ENCODE results near the gene MAP1LC3B2.
A peak's percentile ranks its signal among the peaks of the same experiment; 100 is the strongest.

The MAP1LC3B2 gene

GRCh38 chr12:116529048-116529447, 30.1 kb upstream of the MAP1LC3B2 start:
- Mint-ChIP-seq H3K4me3 (no peak overlapping the region), H3K9me3 (no peaks in the 10 kb centered on the region), H3K27ac (ENCODE audit: low read depth) (no peak overlapping the region), H3K27me3 (peaks cover 57% of the 10 kb centered on the region), H3K4me1 (peaks cover 23% of the 10 kb centered on the region), H3K36me3 (ENCODE audit: insufficient read depth) (peaks cover 1% of the 10 kb centered on the region)
- no peak for ATAC-seq (replicated peaks; ENCODE audit: extremely low read depth, poor library complexity, severe bottlenecking)
- no peak for DNase-seq (ENCODE audit: low spot score in 2 of 2)

GRCh38 chr12:116529686-116530085, 29.5 kb upstream of the MAP1LC3B2 start:
- H3K9me3 Mint-ChIP-seq: no peaks in the 10 kb centered on the region
- ATAC-seq (replicated peaks; ENCODE audit: extremely low read depth, poor library complexity, severe bottlenecking) (no peak), DNase-seq (ENCODE audit: low spot score in 2 of 2) (no peak)
- peaks cover 51% of the 10 kb centered on the region for H3K27me3 Mint-ChIP-seq
- peaks cover 1% of the 10 kb centered on the region for H3K36me3 Mint-ChIP-seq (ENCODE audit: insufficient read depth)
- H3K27ac Mint-ChIP-seq (ENCODE audit: low read depth): no peak overlapping the region
- peaks cover 30% of the 10 kb centered on the region for H3K4me1 Mint-ChIP-seq
- no peak overlapping the region for H3K4me3 Mint-ChIP-seq

- peaks cover 1% of the 10 kb centered on the region for H3K36me3 Mint-ChIP-seq (ENCODE audit: insufficient read depth)
- DNase-seq (ENCODE audit: low spot score in 2 of 2): no peak
- H3K4me1 Mint-ChIP-seq: peaks cover 36% of the 10 kb centered on the region
- H3K27ac Mint-ChIP-seq (ENCODE audit: low read depth): no peak overlapping the region
- peaks cover 24% of the 10 kb centered on the region for H3K27me3 Mint-ChIP-seq
- no peaks in the 10 kb centered on the region for H3K9me3 Mint-ChIP-seq
- peak overlapping the region; percentile 80 for H3K4me3 Mint-ChIP-seq
- ATAC-seq (replicated peaks; ENCODE audit: extremely low read depth, poor library complexity, severe bottlenecking): no peak
Measured at GRCh38 chr12:116532428-116532827, 26.8 kb upstream of the MAP1LC3B2 start.

DNA sequence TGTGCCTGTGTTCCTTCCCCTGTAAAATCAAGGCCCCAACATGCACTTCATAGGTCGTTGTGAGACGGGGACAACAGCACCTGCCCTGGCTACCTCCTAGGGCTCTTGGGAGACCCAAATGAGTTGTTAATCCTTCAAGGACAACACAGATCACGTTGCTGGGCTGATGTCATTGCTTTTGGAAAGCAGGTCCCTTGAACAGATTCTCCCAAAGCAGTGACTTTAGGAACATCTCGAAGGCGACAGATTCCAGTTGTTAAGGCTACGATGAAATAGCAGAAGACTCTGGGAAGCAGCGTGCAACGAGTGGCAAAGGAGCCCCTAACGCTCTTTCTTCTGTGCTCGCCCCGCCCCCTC, 26.2 kb upstream of the MAP1LC3B2 start:
- ATAC-seq (replicated peaks; ENCODE audit: extremely low read depth, poor library complexity, severe bottlenecking): no peak
- no peak for DNase-seq (ENCODE audit: low spot score in 2 of 2)
- Mint-ChIP-seq H3K4me1 (peaks cover 36% of the 10 kb centered on the region), H3K27ac (ENCODE audit: low read depth) (peak overlapping the region; percentile 78), H3K9me3 (no peaks in the 10 kb centered on the region), H3K4me3 (peak overlapping the region; percentile 80), H3K27me3 (peaks cover 19% of the 10 kb centered on the region), H3K36me3 (ENCODE audit: insufficient read depth) (peaks cover 1% of the 10 kb centered on the region)

DNA sequence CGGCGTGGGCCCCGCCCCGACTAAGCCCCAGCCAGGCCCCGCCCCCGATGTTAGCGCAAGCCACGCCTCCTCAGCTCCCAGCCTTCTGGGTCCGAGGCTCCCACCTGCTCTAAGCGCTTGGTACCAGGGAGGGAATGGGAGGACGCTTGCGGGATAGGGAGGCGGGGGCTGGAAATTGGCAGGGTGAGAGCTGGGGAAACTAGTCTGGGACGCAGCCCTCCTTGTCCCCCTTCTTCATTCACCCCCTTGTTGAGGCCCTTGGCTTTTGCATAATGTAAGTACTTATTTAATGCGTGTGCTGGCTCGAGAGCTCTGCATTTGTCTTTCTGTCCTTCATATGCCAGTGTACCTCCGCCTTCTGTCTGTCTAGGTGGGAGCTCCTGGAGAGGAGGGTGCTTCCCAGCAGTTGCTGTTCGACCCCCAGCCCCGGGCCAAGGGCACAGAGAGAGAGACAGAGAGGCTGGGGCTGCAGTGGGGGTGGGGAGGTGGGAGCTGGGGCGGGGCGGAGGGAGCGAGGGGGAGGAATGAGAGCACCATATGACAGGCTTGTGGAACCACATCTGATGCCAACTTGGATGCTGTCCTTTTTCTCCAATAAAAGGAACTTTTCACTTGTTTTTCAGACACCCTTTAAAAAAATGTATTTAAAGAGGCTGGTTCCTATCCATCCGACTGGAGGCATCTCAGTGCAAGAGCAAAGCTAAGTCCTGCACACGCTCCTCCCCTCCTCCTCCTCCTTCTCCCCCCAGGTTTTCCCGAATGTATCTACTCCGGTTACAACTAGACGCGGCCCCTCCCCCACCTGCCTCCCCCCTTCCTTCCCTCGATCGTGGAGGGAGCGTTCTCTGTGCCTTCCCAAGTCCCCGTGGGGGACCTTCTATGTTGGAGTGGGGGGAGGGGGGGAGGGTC, 25.6 kb upstream of the MAP1LC3B2 start:
- Mint-ChIP-seq H3K4me3 (peak overlapping the region; percentile 80), H3K4me1 (peaks cover 36% of the 10 kb centered on the region), H3K36me3 (ENCODE audit: insufficient read depth) (peaks cover 1% of the 10 kb centered on the region), H3K9me3 (no peaks in the 10 kb centered on the region), H3K27me3 (peaks cover 12% of the 10 kb centered on the region), H3K27ac (ENCODE audit: low read depth) (peak overlapping the region; percentile 78)
- DNase-seq (ENCODE audit: low spot score in 2 of 2): peak; percentile 34 to 42
- ATAC-seq (replicated peaks; ENCODE audit: extremely low read depth, poor library complexity, severe bottlenecking): peak; percentile 74

DNA sequence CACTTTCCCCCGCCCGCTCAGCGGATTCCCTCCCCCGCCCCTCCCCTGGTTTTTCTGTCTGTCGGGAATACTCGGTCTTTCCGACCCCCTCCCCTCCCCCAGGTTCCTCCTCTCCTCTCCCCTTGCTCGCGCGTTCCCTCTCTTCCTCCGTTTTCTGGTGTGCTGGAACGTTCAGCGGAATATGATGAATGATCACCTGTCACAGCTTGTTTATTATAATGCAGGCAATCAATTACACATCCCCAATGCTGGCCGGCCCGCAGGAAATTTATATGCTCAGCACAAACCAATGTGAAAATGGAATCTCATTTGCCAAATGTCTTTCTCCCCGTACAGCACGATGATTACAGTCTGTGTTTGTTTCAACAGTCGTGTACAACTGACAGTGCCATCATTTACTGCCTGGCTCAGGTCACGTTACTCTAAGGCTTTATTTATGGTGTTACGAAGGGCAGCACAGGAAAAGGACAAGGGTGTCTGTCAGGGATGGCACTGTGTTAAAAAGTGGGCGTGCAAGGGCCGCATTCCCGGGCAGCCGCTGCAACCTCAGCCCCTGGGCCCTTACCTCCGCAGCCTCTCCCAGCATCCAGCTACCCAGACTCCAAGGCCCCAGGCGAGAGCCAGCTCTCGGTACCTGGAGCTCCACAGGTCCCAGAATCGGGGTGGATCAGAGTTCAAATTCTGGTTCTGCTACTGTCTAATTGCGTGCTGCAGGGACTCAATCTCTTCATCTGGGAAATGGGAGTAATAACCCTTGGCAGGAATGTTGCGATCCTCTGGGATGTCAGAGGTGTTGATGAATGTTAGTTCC, 24.7 kb upstream of the MAP1LC3B2 start:
- Mint-ChIP-seq H3K9me3 (no peaks in the 10 kb centered on the region), H3K4me3 (peak overlapping the region; percentile 80), H3K27ac (ENCODE audit: low read depth) (no peak overlapping the region), H3K4me1 (peaks cover 36% of the 10 kb centered on the region), H3K36me3 (ENCODE audit: insufficient read depth) (peaks cover 1% of the 10 kb centered on the region), H3K27me3 (peaks cover 7% of the 10 kb centered on the region)
- DNase-seq (ENCODE audit: low spot score in 2 of 2) (no peak), ATAC-seq (replicated peaks; ENCODE audit: extremely low read depth, poor library complexity, severe bottlenecking) (no peak)

DNA sequence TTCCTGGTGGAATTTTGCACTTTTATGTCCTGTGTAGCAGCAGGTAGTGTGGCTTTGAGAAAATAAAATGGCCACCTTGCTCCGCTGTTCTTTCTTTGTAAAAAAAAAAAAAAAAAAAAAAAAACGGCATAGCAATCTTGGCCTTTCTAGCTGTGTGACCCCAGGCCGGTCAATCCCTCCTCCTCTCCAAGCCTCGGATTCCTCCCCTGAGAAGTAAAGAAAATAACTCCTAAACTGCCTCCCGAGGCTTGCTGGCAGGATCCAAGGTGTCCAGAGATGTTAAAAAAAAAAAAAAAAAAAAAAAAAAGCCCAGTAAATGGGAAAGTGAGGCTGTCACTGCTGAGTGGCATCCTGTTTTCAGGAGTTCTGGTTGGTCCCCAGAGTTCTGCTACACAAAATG, 23.9 kb upstream of the MAP1LC3B2 start:
- H3K4me1 Mint-ChIP-seq: peaks cover 36% of the 10 kb centered on the region
- no peaks in the 10 kb centered on the region for H3K9me3 Mint-ChIP-seq
- no peak overlapping the region for H3K27ac Mint-ChIP-seq (ENCODE audit: low read depth)
- ATAC-seq (replicated peaks; ENCODE audit: extremely low read depth, poor library complexity, severe bottlenecking) (no peak), DNase-seq (ENCODE audit: low spot score in 2 of 2) (no peak)
- peaks cover 7% of the 10 kb centered on the region for H3K27me3 Mint-ChIP-seq
- no peak overlapping the region for H3K4me3 Mint-ChIP-seq
- H3K36me3 Mint-ChIP-seq (ENCODE audit: insufficient read depth): peaks cover 1% of the 10 kb centered on the region

GRCh38 chr12:116537101-116537904, 21.9 kb upstream of the MAP1LC3B2 start:
- no peak overlapping the region for H3K27ac Mint-ChIP-seq (ENCODE audit: low read depth)
- H3K9me3 Mint-ChIP-seq: peaks cover 5% of the 10 kb centered on the region
- DNase-seq (ENCODE audit: low spot score in 2 of 2): no peak
- no peak overlapping the region for H3K4me3 Mint-ChIP-seq
- no peak for ATAC-seq (replicated peaks; ENCODE audit: extremely low read depth, poor library complexity, severe bottlenecking)
- peaks cover 1% of the 10 kb centered on the region for H3K36me3 Mint-ChIP-seq (ENCODE audit: insufficient read depth)
- peaks cover 30% of the 10 kb centered on the region for H3K4me1 Mint-ChIP-seq
- no peaks in the 10 kb centered on the region for H3K27me3 Mint-ChIP-seq

- no peak overlapping the region for H3K4me3 Mint-ChIP-seq
- H3K9me3 Mint-ChIP-seq: peaks cover 5% of the 10 kb centered on the region
- DNase-seq (ENCODE audit: low spot score in 2 of 2): no peak
- ATAC-seq (replicated peaks; ENCODE audit: extremely low read depth, poor library complexity, severe bottlenecking): no peak
- no peak overlapping the region for H3K27ac Mint-ChIP-seq (ENCODE audit: low read depth)
- H3K36me3 Mint-ChIP-seq (ENCODE audit: insufficient read depth): peaks cover 1% of the 10 kb centered on the region
- no peaks in the 10 kb centered on the region for H3K27me3 Mint-ChIP-seq
- H3K4me1 Mint-ChIP-seq: peaks cover 22% of the 10 kb centered on the region
Measured at GRCh38 chr12:116538076-116538591, 21.0 kb upstream of the MAP1LC3B2 start.

DNA sequence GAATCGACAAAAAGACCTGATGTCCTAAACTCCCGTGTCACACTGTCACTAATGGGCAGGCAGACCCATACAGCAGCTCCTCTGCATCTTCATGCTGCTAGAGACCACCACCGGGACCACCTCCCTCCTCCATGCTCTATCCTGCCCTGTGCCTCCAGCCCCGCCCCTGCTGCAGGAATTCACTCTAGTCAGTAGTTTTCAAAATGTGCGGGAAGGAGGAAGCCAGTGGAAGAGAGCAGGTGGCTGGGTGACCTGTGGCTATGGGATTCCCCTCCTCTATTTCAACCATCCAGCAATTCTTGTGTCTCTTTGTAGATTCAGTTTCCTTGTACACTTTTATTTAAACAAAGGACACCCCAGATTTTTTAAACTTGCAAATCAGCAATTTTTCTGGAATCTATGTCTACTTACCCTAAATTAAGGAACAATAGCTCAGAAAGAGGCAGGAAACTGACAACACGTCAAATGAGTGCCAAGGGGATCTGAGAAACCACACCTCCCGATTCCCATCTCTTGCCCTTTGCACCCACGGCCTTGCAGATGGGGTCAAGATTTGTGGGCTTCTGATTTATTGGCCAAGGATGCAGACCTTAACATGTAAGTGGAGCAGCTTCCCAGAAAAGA, 20.4 kb upstream of the MAP1LC3B2 start:
- no peak for ATAC-seq (replicated peaks; ENCODE audit: extremely low read depth, poor library complexity, severe bottlenecking)
- DNase-seq (ENCODE audit: low spot score in 2 of 2): no peak
- no peak overlapping the region for H3K4me3 Mint-ChIP-seq
- no peaks in the 10 kb centered on the region for H3K27me3 Mint-ChIP-seq
- peaks cover 5% of the 10 kb centered on the region for H3K9me3 Mint-ChIP-seq
- H3K4me1 Mint-ChIP-seq: peaks cover 15% of the 10 kb centered on the region
- peaks cover 1% of the 10 kb centered on the region for H3K36me3 Mint-ChIP-seq (ENCODE audit: insufficient read depth)
- H3K27ac Mint-ChIP-seq (ENCODE audit: low read depth): no peak overlapping the region

DNA sequence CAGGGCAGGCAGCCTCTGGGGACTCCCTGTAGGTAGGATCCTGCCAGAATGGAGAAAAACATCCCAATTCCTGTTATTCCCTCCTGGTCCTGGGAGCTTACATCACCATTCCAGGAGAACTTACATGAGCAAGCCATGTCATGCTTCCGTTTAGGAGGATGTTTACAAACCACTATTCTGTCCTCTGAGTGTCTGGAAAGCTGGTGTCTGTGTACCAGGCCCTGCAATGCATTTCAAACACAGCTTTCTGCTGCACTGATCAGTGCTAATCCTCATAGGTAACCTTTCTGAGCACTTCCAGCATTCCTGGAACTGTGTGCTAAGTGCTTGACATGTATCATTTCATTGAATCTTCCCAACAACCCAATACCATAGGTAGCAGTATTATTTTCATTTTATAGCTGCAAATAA, 19.8 kb upstream of the MAP1LC3B2 start:
- H3K4me1 Mint-ChIP-seq: peaks cover 9% of the 10 kb centered on the region
- H3K4me3 Mint-ChIP-seq: no peak overlapping the region
- DNase-seq (ENCODE audit: low spot score in 2 of 2) (no peak), ATAC-seq (replicated peaks; ENCODE audit: extremely low read depth, poor library complexity, severe bottlenecking) (no peak)
- H3K27me3 Mint-ChIP-seq: no peaks in the 10 kb centered on the region
- H3K9me3 Mint-ChIP-seq: peaks cover 5% of the 10 kb centered on the region
- no peak overlapping the region for H3K27ac Mint-ChIP-seq (ENCODE audit: low read depth)
- no peaks in the 10 kb centered on the region for H3K36me3 Mint-ChIP-seq (ENCODE audit: insufficient read depth)

Data from central memory CD8-positive, alpha-beta T cell (primary cell).